GM18519 (cell line): ENCODE data around the gene BUD13.

ENCODE experiments used
- ATAC-seq: cut with Tn5 transposase; IDR thresholded peaks from one replicate; pipeline ENCODE4 v1.9.1; 2021; ENCODE audit warnings: mild to moderate bottlenecking, moderate library complexity; ENCODE audit not compliant: unreplicated experiment, low FRiP score

BUD13 gene

DNA sequence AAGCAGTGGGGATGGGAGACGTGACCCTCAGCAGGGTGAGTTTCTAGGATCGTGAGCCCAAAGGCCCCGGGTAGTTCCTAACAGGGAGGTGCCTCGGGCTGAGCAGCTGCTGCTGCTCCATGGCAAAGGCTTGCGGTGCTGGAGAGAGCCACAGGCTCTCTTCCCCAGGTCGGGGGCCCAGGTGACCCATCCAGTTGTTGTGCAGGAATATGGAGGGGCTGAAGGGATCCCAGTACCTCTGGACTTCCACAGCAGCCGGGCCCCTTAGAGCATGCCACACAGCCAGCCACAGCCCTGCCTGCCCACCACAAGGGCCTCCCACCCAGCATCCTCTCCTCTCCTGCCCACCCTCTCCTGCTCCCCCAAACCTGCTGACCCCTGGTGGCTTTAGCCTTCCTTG lies 49.3 kb downstream of the BUD13 start:
- ATAC-seq, result no peak

DNA sequence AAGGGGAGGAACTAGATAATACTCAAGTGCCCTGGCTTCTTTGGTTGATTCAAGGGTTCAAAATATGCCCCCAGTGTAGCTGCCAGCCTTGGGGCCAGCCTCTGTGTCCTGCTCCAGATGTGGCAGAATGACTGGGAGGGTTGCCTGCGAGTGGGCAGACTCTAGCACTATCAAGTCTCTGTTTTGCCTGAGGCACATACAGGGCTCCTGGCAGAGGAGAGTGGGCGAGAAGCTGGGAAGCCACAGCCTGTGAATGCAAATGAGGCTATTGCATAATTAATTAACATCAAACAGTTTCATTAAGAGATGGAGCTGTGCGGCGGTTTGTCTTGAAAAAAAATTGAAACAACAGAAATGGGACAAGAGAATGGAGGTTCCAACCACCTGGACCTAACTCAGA lies 50.8 kb downstream of the BUD13 start:
- no peak for ATAC-seq

DNA sequence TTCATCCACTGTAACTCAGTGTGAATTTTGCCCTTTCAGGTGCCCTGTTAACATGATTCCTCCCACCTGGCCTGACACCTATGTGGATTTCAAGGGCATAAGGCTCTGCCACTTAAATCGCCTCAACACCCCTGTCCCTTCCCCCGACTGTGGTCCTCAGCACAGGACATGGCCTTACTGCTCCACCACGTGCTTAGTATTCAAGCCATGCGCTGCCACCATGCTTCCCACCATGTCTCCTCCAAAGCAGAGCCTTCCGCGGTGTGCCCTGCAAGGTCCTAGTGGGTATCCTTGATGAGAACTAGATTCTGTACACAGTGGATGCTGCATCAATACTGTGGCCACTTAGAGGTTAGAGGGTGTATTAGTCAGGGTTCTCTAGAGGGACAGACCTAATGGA lies 51.9 kb downstream of the BUD13 start:
- no peak for ATAC-seq

DNA sequence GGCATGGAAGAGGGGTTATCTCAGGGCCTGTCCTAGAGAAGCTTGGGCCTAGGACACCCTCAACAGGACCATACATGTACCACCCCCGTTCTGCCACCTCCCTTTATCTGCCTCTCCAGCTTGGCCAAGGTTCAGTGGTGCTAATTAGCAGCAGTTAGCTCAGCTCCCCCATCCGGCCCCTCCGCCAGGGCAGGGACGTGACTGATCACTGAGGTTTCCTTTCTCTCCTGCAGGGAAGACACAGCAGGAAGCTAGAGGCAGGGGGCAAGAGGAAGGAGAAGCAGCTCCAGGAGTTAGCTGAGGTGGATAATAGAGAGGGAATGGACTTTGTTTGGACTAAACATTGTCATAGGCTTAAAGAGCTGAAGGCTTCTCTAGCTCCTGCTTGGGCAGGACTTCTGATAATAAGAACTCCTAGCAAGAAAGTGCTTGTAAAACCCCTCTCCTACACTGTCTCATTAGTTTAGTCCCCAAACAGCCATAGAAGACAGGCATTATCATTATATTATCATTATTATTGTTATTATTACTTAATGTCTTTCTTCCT lies 53.8 kb downstream of the BUD13 start:
- no peak for ATAC-seq

DNA sequence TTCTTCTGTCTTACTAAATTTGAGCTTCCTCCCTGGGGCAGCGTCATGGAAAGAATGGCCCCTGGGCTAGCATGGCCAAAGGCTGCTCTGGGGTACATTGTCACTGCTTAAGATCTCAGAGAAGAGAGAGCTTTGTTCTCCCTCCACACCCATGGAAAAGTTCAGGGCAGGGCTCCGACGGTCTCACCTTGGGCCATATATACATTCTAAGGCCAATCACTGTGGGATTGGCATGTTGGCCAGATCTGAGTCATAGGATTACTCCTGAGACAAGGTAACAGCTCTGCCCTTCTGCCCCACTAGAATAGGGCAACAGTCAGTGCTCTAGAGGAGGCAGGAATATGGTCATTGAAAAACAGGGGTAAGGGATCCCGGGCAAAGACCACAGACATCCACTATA lies 56.2 kb downstream of the BUD13 start:
- no peak for ATAC-seq

DNA sequence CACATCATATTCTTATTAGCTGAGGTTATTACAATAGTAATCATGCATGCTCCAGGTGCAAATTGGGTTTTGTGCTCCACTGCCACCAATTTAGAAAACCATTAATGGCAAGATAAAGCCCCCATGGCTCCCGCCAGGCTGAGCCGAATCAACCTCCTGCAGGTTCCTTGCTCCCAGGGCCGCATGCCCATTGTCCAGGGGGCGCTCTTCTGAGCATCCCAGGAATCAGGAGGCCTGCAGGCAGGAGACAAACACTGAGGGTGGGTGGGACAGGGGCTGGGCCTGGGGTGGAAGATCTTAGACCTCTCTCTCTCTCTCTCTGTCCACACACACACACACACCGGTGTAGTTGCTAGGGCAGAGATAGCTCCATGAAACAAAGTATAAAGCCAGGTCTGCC lies 57.4 kb downstream of the BUD13 start:
- ATAC-seq, result no peak

DNA sequence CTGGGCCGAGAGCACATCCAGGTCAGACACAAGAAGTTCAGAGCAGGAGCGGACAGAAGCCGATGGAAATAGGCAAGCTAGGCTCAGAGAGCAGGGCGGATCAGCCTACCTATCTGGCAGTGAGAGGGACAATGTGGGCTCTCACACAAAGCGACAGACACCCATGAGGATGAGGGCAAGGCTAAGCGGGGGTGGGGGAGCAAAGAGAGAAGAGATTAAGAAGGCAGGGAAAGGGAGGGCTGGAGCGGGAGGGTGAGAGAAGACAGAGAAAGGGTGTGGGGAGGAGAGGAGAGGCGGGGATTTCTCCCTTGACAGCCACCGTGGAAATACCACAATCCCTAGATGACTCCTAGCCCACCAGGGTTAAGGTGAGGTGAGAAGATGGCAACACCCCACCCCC lies 57.9 kb downstream of the BUD13 start:
- no peak for ATAC-seq

DNA sequence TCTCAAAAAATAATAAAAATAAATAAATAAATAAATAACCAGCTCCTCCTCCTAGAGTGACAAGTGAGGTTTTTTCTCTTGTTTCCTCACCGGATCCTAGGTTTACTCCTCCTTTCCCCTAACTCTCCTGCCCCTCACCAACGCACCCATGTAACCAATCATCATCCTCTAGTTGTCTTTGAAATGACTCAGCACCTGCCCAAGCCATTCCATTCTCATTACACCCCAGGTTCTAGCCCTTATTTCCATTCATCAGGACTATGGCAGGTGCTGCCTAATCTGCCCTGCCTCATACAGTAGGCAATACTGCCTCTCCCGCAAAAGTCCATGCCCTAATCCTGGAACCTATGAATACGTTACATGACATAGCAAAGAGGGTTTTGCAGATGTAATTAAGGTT lies 60.4 kb downstream of the BUD13 start:
- no peak for ATAC-seq

DNA sequence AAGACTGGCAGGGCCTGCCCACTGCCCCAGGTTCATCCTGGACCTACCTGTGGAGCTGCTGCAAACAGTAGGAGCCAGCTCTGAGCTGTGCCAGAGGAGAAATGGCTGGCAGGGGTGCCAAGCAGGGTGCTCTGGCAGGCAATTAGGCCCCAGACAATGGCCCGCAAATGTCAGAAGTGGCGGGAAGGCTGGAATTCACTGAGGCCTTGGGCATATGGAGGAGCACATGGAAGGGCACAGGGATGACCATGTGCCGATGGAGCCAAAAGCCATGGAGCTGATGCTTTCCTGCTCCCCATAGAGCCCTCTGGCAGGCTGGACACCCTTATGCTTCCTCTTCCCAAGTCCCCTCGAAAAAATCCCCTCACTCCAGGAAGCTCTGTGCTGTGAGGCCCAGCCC lies 62.0 kb downstream of the BUD13 start:
- no peak for ATAC-seq

DNA sequence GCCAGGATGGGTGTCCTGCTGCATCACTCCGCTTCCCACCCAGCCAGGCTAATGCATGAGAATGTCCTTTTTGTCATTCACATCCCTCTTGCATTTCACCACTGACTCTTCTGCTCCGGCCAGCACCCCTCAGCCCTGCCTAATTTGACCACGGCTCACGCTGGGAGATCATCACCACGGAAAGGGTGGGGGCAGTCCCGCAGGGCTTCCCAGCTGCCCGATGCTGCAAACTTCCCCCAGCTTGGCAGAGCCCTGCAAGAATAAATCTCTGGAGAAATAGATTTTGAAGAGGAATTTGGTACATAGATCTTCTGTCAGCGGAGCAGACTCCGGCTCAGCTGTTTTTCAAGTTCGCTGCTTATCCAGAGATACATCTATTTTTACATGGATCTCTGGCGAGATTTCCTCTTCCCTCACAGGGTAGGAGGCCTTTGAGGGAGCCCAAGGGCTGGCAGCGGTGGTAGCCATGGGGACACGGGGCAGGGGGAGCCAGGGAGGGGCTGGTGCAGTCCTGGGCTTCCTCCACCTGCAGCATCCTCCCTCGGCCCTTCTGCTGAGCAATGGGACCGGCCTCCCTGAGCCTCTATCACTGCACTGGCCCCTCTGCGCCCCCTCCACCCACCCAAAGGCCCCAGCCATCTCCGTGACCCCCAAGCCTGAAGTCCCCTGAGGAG lies 62.6 kb downstream of the BUD13 start:
- no peak for ATAC-seq

DNA sequence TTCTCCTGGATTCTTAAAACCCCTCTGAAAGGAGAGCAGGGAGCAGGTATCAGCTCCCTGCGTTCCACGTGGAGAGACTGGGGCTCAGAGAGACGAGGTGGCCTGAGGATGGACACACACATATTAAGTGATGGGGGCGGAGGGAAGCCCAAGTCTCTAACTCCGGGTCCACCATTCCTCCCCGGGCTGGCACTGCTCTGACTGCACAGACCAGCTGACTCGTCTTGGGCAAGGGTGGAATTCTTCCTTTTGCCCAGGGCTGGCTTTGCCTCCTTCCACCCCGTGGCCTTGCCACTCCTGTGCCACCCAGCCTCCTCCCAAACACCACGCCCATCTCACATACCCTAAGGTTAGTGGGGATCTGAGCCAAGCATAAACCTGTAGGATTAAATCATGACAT lies 65.0 kb downstream of the BUD13 start:
- no peak for ATAC-seq

DNA sequence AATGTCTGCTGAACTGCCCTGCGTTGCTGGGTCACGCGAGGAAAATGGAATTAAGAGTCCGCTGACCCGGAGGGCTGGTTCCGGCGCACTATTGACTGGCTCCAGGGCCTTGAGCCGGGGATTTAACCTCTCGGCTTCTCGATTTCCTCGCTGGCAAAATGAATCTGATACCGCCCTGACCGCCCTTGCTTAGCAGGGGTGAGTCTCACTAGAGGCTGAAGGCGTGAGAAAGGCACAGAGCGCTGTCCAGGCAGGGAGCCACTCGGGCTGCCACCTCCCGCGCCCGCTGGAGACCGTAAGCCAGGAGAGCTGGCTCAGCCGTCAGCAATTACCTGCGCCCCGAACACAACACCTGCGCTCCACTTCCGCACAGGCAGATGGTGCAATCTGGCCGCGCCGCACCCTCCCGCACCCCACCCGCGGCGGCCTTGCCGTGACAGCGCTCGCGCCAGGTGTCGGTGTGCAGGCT lies 65.6 kb downstream of the BUD13 start:
- ATAC-seq, result no peak

DNA sequence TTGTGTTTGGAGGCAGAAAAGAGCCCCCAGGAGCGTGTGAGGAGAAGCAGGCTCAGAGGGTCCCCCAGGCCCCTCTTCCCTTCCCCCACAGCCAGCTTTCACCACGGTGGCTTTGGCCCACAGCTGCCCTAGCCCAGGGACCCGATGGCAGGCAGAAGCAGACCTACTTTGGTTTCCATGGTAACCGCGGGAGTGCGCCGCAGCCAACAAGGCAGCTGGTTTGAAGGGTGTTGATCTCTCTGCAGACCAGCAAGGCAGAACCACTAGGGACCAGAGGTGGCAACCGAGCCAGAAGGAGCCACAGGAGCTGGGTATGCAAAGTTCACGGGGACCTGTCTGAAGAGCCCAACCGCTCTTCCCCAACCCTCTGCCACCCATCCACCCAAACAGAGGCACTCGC lies 69.4 kb downstream of the BUD13 start:
- ATAC-seq, result no peak

DNA sequence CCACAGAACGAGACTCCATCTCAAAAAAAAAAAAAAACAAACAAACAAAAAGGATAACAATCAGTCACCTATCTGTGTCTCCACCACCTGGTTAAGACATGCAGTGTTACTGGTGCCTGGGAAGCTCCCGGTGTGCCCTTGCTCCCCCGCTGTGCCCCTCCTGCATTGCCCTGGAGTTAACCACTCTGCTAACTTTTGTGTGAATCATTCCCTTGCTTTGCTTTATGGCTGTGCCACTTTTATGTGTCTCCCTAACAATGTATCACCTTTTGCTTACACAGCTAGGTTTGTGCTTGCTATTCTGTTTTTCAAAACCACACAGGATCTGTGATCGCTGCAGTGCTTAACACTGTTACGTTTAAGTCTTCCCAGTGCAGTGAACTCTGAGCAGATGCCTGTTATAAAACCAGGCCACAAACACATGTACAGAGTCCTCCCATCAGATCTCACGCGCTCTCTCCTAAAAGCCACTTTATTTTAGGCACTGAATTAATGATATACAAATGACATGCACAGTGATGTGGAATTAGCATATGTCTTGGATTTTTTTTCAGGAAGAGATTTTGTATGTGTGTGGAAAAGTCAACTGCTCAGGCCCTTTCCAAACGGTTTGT lies 69.9 kb downstream of the BUD13 start:
- no peak for ATAC-seq

DNA sequence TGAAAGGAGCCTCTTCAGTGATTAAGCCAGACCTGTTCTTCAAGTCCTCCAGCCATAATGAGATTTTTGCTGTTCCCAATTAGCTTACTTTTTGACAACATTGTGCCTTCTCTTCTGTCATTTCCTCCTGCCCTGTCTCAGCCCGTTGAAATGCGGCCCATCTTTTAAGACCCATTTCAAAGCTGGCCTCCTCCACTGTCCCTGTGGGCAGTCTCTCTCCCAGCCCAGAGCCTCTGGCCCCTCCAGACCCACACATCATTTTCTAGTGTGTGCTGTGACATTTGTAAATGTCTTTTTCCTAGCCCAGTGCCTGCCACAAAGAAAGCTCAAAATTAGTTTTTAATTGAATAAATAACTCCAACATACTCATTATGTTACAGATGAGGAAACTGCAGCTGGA lies 70.9 kb downstream of the BUD13 start:
- ATAC-seq, result no peak

DNA sequence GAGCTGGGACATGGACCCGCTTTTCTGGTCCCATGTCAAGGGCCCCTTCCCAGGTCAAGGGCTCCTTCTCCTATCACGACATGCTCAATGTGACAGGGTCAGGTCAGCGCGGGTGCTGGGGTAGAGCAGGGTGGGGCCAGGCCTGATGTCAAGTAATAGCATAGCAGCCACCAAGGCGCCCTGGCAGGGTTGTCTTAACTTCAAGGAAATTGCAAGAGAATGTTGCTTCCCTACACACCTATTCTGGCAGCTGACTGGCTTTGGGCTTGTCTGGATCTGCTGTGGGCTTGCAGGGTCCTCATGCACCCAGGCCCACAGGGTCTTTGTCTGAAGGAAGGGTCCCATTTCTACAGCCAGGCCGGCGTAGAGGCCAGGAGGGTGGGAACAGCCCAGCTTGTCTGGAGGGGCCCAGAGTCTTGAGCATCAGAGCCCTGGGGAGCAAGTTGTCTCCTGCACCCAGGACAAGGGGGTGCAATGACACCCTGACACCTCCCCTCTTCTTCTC lies 71.4 kb downstream of the BUD13 start:
- ATAC-seq, result no peak

DNA sequence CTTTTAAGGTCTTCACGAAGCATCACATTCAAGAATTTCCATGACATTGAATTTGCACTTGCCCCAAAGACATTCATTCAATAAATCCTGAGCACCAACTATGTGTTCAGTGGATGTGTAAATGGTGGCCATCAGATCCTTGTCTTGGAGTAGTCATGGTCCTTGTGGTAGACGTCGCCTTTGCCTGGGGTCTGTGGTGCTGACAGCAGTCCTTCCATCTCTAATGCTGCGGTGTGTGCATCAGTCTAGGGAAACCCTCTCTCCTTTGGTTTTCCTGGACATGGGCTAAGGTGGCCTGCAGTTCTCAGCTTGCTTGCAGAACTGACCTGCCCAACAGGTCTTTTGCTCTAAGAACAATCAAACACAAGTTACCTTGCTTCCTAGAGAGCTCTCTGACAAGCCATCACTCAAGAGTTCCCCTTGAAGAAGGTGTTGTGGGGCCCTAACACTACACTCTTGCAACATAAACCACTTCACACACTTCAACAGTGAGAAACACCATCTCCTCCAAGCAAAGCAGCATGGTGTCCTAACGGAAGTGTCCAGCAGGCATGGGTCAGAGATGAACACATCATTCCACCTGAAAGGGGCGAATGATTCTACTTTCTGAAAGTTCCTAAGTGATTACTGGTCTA lies 72.1 kb downstream of the BUD13 start:
- ATAC-seq, result no peak
